ENCODE results near the gene MOB3C. TPM values are rescaled to one million over a fixed set of nuclear protein-coding genes. Genes with fewer than 3 reads are reported as not detected.

MOB3C gene
- total RNA-seq, 4 donors from 2014 or later, result 19.5 to 27.0 (median 24.4) TPM

DNA sequence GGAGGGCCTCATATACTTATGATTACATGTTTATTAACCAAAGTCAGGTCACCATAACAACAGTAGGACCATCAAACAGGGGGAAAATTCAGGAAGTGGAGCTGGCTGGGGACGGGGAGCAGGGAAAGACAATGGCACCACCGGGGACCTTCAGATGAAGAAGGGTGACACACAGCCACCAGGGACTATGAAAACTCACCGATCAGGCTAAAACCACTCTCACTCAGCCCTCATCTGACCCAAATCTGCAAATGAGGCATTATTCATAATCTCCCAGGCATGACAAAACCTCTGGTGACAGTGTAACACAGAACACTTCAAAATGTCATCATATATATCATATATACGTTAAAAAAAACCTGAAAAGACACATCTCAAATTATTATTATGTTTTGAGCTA lies 23.8 kb downstream of the MOB3C start:
- H3K4me3 ChIP-seq, result no peak overlapping the region
- H3K36me3 ChIP-seq, result peaks cover 35 to 65% (median 57%) of the 10 kb centered on the region in 4 donors
- H3K9me3 ChIP-seq, result no peaks in the 10 kb centered on the region
- WGBS, result 75% methylated on average over 4 of the region's 4 CpGs
- intact Hi-C loops (cut with DNase I), result no loop called here
- peaks cover 0 to 13% (median 6%) of the 10 kb centered on the region in 4 donors for H3K4me1 ChIP-seq
- no peak overlapping the region for H3K27ac ChIP-seq (replicated peaks in 1 of 4)
- TF ChIP-seq EP300 (IDR thresholded peaks at IDR 0.05), result no peak
- TF ChIP-seq POLR2A (IDR thresholded peaks at IDR 0.05; ENCODE audit: low read depth), result no peak
- TF ChIP-seq, protein P1, sequence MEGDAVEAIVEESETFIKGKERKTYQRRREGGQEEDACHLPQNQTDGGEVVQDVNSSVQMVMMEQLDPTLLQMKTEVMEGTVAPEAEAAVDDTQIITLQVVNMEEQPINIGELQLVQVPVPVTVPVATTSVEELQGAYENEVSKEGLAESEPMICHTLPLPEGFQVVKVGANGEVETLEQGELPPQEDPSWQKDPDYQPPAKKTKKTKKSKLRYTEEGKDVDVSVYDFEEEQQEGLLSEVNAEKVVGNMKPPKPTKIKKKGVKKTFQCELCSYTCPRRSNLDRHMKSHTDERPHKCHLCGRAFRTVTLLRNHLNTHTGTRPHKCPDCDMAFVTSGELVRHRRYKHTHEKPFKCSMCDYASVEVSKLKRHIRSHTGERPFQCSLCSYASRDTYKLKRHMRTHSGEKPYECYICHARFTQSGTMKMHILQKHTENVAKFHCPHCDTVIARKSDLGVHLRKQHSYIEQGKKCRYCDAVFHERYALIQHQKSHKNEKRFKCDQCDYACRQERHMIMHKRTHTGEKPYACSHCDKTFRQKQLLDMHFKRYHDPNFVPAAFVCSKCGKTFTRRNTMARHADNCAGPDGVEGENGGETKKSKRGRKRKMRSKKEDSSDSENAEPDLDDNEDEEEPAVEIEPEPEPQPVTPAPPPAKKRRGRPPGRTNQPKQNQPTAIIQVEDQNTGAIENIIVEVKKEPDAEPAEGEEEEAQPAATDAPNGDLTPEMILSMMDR (IDR thresholded peaks at IDR 0.05), result no peak
- TF ChIP-seq POLR2AphosphoS5 (IDR thresholded peaks at IDR 0.05), result no peak
- no peak for DNase-seq (ENCODE audit: extremely low spot score)
- H3K27me3 ChIP-seq, result no peaks in the 10 kb centered on the region

DNA sequence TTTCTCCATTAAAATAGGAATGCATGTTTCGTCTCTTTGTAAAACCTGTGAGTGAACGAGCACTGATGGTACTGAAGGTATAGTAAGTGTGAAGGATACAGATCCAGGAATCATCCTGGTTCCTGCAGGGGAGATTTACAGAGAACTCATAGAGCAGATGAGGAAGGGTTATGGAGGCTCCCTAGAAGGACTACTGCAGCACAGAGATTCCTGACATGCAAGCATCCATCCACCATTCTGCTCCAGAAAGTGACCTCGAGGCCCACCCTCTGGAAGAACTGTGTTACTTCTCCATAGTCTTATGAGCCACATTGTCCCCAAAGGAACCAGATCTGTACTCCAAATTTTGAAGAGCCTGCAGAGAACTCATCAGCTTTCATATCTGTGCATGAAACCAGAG lies 27.1 kb downstream of the MOB3C start:
- H3K4me1 ChIP-seq, result peaks cover 0 to 2% (median 0%) of the 10 kb centered on the region in 4 donors
- DNase-seq (ENCODE audit: extremely low spot score), result no peak
- H3K4me3 ChIP-seq, result no peak overlapping the region
- peaks cover 48 to 90% (median 84%) of the 10 kb centered on the region in 4 donors for H3K36me3 ChIP-seq
- H3K9me3 ChIP-seq, result no peaks in the 10 kb centered on the region
- intact Hi-C loops (cut with DNase I), result no loop called here
- 89% methylated on average over 3 of the region's 3 CpGs for WGBS
- no peak overlapping the region for H3K27ac ChIP-seq (replicated peaks in 1 of 4)
- TF ChIP-seq, protein P1 (IDR thresholded peaks at IDR 0.05), result no peak
- TF ChIP-seq EP300 (IDR thresholded peaks at IDR 0.05), result no peak
- no peak for TF ChIP-seq POLR2A (IDR thresholded peaks at IDR 0.05; ENCODE audit: low read depth)
- TF ChIP-seq POLR2AphosphoS5 (IDR thresholded peaks at IDR 0.05), result no peak
- H3K27me3 ChIP-seq, result no peaks in the 10 kb centered on the region

DNA sequence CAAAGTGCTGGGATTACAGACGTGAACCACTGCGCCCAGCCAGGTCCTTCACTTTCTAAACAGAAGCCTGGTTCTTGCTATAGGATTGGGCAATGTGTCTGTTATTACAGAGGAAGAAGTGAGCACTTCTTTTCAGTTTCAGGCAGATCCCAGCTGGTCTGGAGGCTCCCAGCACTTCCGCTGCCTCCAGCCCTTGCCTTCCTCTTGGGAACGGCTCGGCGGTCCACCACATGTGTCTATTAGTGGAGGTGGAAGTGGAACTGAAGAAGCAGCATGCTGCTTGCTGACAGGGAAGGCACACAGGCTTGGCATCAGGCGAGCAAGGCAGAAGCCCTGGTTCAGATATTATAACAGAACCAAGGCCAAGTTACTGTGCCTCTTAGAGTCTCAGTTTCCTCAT lies 29.5 kb downstream of the MOB3C start:
- DNase-seq (ENCODE audit: extremely low spot score), result no peak

DNA sequence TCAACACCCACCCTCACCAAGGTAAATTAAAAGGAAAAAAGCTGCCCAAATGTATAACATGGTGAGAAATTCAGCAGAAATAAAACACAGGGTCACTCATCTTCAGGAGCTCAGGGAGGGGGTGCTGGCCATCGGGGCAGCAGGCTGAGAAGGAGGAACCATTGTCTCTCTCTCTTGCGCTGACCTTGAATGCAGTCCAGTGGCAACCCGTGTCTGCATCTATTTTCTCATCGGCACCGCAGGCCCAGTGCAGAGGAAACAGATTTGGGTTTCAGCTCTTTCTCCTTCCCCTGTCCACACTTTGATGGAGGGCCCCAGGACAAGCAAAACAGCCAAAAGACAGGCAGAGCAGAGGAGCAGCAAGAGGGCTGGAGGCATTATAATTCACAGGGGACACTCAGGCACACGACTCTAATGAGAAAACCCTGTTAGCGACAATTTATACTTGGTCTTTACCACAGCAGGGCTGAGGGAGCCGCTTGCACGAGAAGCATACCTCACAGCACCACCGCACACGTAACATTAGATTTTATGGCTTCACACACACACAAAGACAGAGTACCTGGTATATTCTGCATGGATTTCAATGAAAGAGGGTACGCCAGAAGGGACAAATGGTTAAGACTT lies 31.2 kb downstream of the MOB3C start:
- TF ChIP-seq POLR2A (IDR thresholded peaks at IDR 0.05; ENCODE audit: low read depth) (no peak), EP300 (IDR thresholded peaks at IDR 0.05) (no peak), POLR2AphosphoS5 (IDR thresholded peaks at IDR 0.05) (no peak)
- TF ChIP-seq, protein P1 (IDR thresholded peaks at IDR 0.05), result no peak
- H3K9me3 ChIP-seq, result no peaks in the 10 kb centered on the region
- H3K27ac ChIP-seq (replicated peaks in 1 of 4), result no peak overlapping the region
- H3K36me3 ChIP-seq, result peaks cover 32 to 92% (median 74%) of the 10 kb centered on the region in 4 donors
- no peak for DNase-seq (ENCODE audit: extremely low spot score)
- no peaks in the 10 kb centered on the region for H3K27me3 ChIP-seq
- WGBS, result 83% methylated on average over 12 of the region's 12 CpGs
- H3K4me1 ChIP-seq, result no peaks in the 10 kb centered on the region
- H3K4me3 ChIP-seq, result no peak overlapping the region
- intact Hi-C loops (cut with DNase I), result no loop called here

More for the DNA sequence above, 29.5 kb downstream of the MOB3C start:
- H3K27me3 ChIP-seq, result no peaks in the 10 kb centered on the region
- no peaks in the 10 kb centered on the region for H3K9me3 ChIP-seq
- no peaks in the 10 kb centered on the region for H3K4me1 ChIP-seq
- TF ChIP-seq, protein P1 (IDR thresholded peaks at IDR 0.05), result no peak
- TF ChIP-seq EP300 (IDR thresholded peaks at IDR 0.05) (no peak), POLR2AphosphoS5 (IDR thresholded peaks at IDR 0.05) (peak in 1 of 2 donors; percentile 11)
- peaks cover 45 to 92% (median 80%) of the 10 kb centered on the region in 4 donors for H3K36me3 ChIP-seq
- no peak overlapping the region for H3K4me3 ChIP-seq
- intact Hi-C loops (cut with DNase I), result no loop called here
- no peak overlapping the region for H3K27ac ChIP-seq (replicated peaks in 1 of 4)
- 94% methylated on average over 7 of the region's 7 CpGs for WGBS

DNA sequence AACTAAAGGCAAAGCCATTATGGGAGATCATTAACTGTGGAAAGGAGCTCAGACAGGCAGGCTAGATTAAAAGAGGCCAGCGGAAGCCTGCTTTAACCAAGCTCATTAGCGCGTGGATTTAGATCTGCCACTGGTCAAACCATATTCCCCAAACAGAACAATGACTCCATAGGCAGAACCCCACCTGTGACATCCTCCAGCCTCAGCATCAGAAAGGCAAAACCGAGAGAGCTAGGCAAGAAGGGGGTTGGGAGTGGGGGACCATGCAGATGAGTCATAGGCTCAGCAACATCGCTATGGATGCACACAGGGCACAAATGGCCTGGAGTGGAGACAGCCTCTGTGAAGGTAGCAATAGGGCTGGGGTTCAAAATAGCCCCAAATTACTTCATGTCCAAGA lies 33.1 kb downstream of the MOB3C start:
- Histone ChIP-seq H3K4me3 (no peak overlapping the region), H3K27me3 (no peaks in the 10 kb centered on the region), H3K36me3 (peaks cover 24 to 93% (median 76%) of the 10 kb centered on the region in 4 donors), H3K4me1 (no peaks in the 10 kb centered on the region), H3K27ac (replicated peaks in 1 of 4) (no peak overlapping the region), H3K9me3 (no peaks in the 10 kb centered on the region)
- 92% methylated on average over 4 of the region's 5 CpGs for WGBS
- TF ChIP-seq POLR2AphosphoS5 (IDR thresholded peaks at IDR 0.05), result no peak
- TF ChIP-seq EP300 (IDR thresholded peaks at IDR 0.05), result no peak
- TF ChIP-seq POLR2A (IDR thresholded peaks at IDR 0.05; ENCODE audit: low read depth), result no peak
- TF ChIP-seq, protein P1 (IDR thresholded peaks at IDR 0.05), result no peak
- intact Hi-C loops (cut with DNase I), result no loop called here
- DNase-seq (ENCODE audit: extremely low spot score), result no peak

Measured in esophagus muscularis mucosa (tissue), 4 donors.